Naive thymus-derived CD4-positive, alpha-beta T cell (primary cell): ENCODE results near the gene ABTB1. TPM values are rescaled to one million over a fixed set of nuclear protein-coding genes. Genes with fewer than 3 reads are reported as not detected.

Experiments used
- ATAC-seq: fragments of 150-1000 bp; cut with Tn5 transposase; 2 replicates; pipeline ENCODE4 v1.10.0; 2021; ENCODE audit warnings: mild to moderate bottlenecking, moderate library complexity
- CTCF ChIA-PET: fragments of 350-600 bp; sonication (Branson Sonifier 250); formaldehyde crosslinking; loops from one replicate; lab custom pipeline; 2021; ENCODE audit warnings: antibody characterized with exemption; lab: Charles Lee
- POLR2A ChIA-PET: fragments of 350-600 bp; sonication (Branson Sonifier 250); formaldehyde crosslinking; loops from one replicate; lab custom pipeline; 2021; ENCODE audit warnings: antibody characterized with exemption, inconsistent platforms; lab: Charles Lee
- DNase-seq, 9 donors: peaks; one replicate each; pipeline versions ENCODE4 v3.0.0 to v3.0.0-alpha.2; 2020 to 2022; ENCODE audit warnings: mixed read lengths in 1 of 9
- H3K27ac ChIP-seq: one replicate; pipeline ENCODE4 v1.7.0; 2013; ENCODE audit warnings: mild to moderate bottlenecking, low read depth, low read length, moderate library complexity
- H3K27me3 ChIP-seq, 2 donors: one replicate each; pipeline ENCODE4 v1.7.0; 2013; ENCODE audit warnings: low read length in 2 of 2, mild to moderate bottlenecking in 2 of 2, moderate library complexity in 2 of 2; ENCODE audit not compliant: control insufficient read depth in 2 of 2, insufficient read depth in 2 of 2
- H3K36me3 ChIP-seq, 3 experiments: 1 replicate in 2 of 3; 2 replicates in 1 of 3; pipeline ENCODE4 v1.7.0; 2013; ENCODE audit warnings: low read length in 3 of 3, mild to moderate bottlenecking in 3 of 3, moderate library complexity in 1 of 3; ENCODE audit not compliant: insufficient read depth in 3 of 3, control insufficient read depth in 2 of 3
- H3K4me1 ChIP-seq, 2 donors: one replicate each; pipeline ENCODE4 v1.7.0; 2013; ENCODE audit warnings: low read length in 2 of 2, mild to moderate bottlenecking in 2 of 2, moderate library complexity in 1 of 2; ENCODE audit not compliant: control insufficient read depth in 2 of 2, insufficient read depth in 2 of 2
- H3K4me3 ChIP-seq: 2 replicates; pipeline ENCODE4 v1.7.0; 2013; ENCODE audit warnings: mild to moderate bottlenecking, low read length
- H3K9me3 ChIP-seq, 3 experiments: 1 replicate in 2 of 3; 2 replicates in 1 of 3; pipeline ENCODE4 v1.7.0; 2013; ENCODE audit warnings: low read length in 3 of 3; ENCODE audit not compliant: control insufficient read depth in 2 of 3
- H3K27ac Mint-ChIP-seq, 9 donors: one replicate each; pipeline ENCODE4 v1.8.0; 2020 to 2022; ENCODE audit warnings: mixed read lengths in 9 of 9, mild to moderate bottlenecking in 8 of 9, moderate library complexity in 5 of 9, inconsistent platforms in 2 of 9
- H3K27me3 Mint-ChIP-seq, 5 donors: one replicate each; pipeline ENCODE4 v1.8.0; 2021 to 2022; ENCODE audit warnings: mixed read lengths in 5 of 5, mild to moderate bottlenecking in 1 of 5
- H3K36me3 Mint-ChIP-seq, 5 donors: one replicate each; pipeline ENCODE4 v1.8.0; 2020 to 2022; ENCODE audit warnings: mixed read lengths in 5 of 5, mild to moderate bottlenecking in 3 of 5, inconsistent platforms in 1 of 5
- H3K4me1 Mint-ChIP-seq, 7 donors: one replicate each; pipeline ENCODE4 v1.8.0; 2020 to 2022; ENCODE audit warnings: mixed read lengths in 7 of 7, mild to moderate bottlenecking in 3 of 7, inconsistent platforms in 1 of 7
- H3K4me3 Mint-ChIP-seq, 10 donors: one replicate each; pipeline ENCODE4 v1.8.0; 2020 to 2022; ENCODE audit warnings: mild to moderate bottlenecking in 10 of 10, mixed read lengths in 10 of 10, moderate library complexity in 6 of 10, inconsistent platforms in 2 of 10
- H3K9me3 Mint-ChIP-seq, 11 donors: one replicate each; pipeline ENCODE4 v1.8.0; 2020 to 2022; ENCODE audit warnings: mixed read lengths in 11 of 11, mild to moderate bottlenecking in 4 of 11, inconsistent platforms in 1 of 11, moderate library complexity in 1 of 11
- intact Hi-C, 2 donors: fragments of 100-400 bp; cut with micrococcal nuclease; formaldehyde crosslinking; loops; one replicate each; pipeline ENCODE4 v1.15.1; 2023
- polyA plus RNA-seq, 2 donors: library from polyadenylated mRNA; unstranded; fragments of 300-500 nt; fragmentation: Illumina TruSeq; gene quantifications; one replicate each; pipeline ENCODE4 v1.2.3, GENCODE V29; 2021
- total RNA-seq, 6 experiments: library from RNA in 5 of 6; stranded (reverse) in 5 of 6; gene quantifications; 1 replicate in 5 of 6; 2 replicates in 1 of 6; pipeline ENCODE4 v1.2.3 and lab custom pipeline; 2021 to 2026

The ABTB1 gene
- 100 to 1,000 TPM in 4 of 5 experiments, 10 to 100 TPM in 1; 26.7 to 182 (median 124) TPM for total RNA-seq
- 10 to 100 TPM; 67.4 to 86.8 TPM for polyA plus RNA-seq
- 77.8 reads per million, percentile 80 among the genes with 10 or more reads in this experiment for total RNA-seq (lab: John Stamatoyannopoulos, UW)

GRCh38 chr3:127672429-127673190 lies at the start of gene ABTB1:
ABTB1 (plus strand) TSS chr3:127672952; CDS start chr3:127673026, 74 bp downstream.
- ATAC-seq (peak; percentile 93), DNase-seq (peak; percentile 73 to 88 (median 83))
- no peaks in the 10 kb centered on the region for H3K9me3 ChIP-seq
- Mint-ChIP-seq H3K4me1 (peaks cover 17 to 37% (median 33%) of the 10 kb centered on the region in 7 donors), H3K27ac (peak within 1 kb of the TSS; percentile 92 to 98 (median 97)), H3K4me3 (peak within 1 kb of the TSS; percentile 88 to 96 (median 94)), H3K27me3 (no peaks in the 10 kb centered on the region), H3K36me3 (peaks cover 0 to 12% (median 3%) of the 10 kb centered on the region in 5 donors), H3K9me3 (no peaks in the 10 kb centered on the region)
- peaks cover 13 to 17% of the 10 kb centered on the region in 2 donors for H3K4me1 ChIP-seq
- peak within 1 kb of the TSS; percentile 98 for H3K27ac ChIP-seq
- POLR2A ChIA-PET, result interaction anchor here (0.6 to 3.5 kb wide), 12 partner anchors 11 to 1198 kb away, joined by 3 to 13 read pairs (median 4); partner anchors contain the start of genes SEC61A1 and TPRA1
- H3K4me3 ChIP-seq, result peak within 1 kb of the TSS; percentile 86
- intact Hi-C loops, result loop anchor here (1.0 to 10.0 kb wide), 19 partner anchors 9 to 1768 kb away; partner anchors contain the start of genes MCM2 (in 2 of the 2), SEC61A1 (in 2 of the 2), TPRA1 (in 2 of the 2) and ZXDC (in 2 of the 2)
- H3K27me3 ChIP-seq, result no peaks in the 10 kb centered on the region
- peaks cover 0 to 22% (median 0%) of the 10 kb centered on the region in 3 experiments for H3K36me3 ChIP-seq
- CTCF ChIA-PET, result no interaction called here

- H3K27me3 Mint-ChIP-seq, result peaks cover 0 to 29% (median 7%) of the 10 kb centered on the region in 5 donors
- DNase-seq (no peak), ATAC-seq (no peak)
- CTCF ChIA-PET, result no interaction called here
- peaks cover 0 to 23% (median 5%) of the 10 kb centered on the region in 5 donors for H3K36me3 Mint-ChIP-seq
- intact Hi-C loops, result no loop called here
- POLR2A ChIA-PET, result no interaction called here
- no peak overlapping the region for H3K4me3 ChIP-seq
- no peaks in the 10 kb centered on the region for H3K27me3 ChIP-seq
- H3K27ac ChIP-seq, result no peak overlapping the region
- no peak overlapping the region for H3K4me3 Mint-ChIP-seq
- no peak overlapping the region for H3K27ac Mint-ChIP-seq
- H3K9me3 ChIP-seq, result no peaks in the 10 kb centered on the region
- H3K4me1 Mint-ChIP-seq, result peaks cover 2 to 19% (median 5%) of the 10 kb centered on the region in 7 donors
- H3K4me1 ChIP-seq, result peaks cover 0 to 6% of the 10 kb centered on the region in 2 donors
- no peaks in the 10 kb centered on the region for H3K9me3 Mint-ChIP-seq
- peaks cover 0 to 18% (median 0%) of the 10 kb centered on the region in 3 experiments for H3K36me3 ChIP-seq
Measured at GRCh38 chr3:127624063-127624462, 48.7 kb upstream of the ABTB1 start.

GRCh38 chr3:127625821-127626220 lies 46.9 kb upstream of the ABTB1 start:
- Histone ChIP-seq H3K4me1 (peaks cover 5 to 15% of the 10 kb centered on the region in 2 donors), H3K4me3 (no peak overlapping the region), H3K27ac (no peak overlapping the region), H3K36me3 (peaks cover 0 to 11% (median 0%) of the 10 kb centered on the region in 3 experiments), H3K9me3 (no peaks in the 10 kb centered on the region), H3K27me3 (no peaks in the 10 kb centered on the region)
- POLR2A ChIA-PET, result no interaction called here
- ATAC-seq (no peak), DNase-seq (no peak)
- Mint-ChIP-seq H3K36me3 (peaks cover 0 to 27% (median 1%) of the 10 kb centered on the region in 5 donors), H3K9me3 (no peaks in the 10 kb centered on the region), H3K27me3 (peaks cover 0 to 43% (median 15%) of the 10 kb centered on the region in 5 donors), H3K4me1 (peaks cover 11 to 33% (median 19%) of the 10 kb centered on the region in 7 donors), H3K4me3 (no peak overlapping the region), H3K27ac (peak overlapping the region in 1 of 9 donors; percentile 43)
- CTCF ChIA-PET, result interaction anchor here (0.7 kb wide), 1 partner anchor 26 kb away, joined by 3 read pairs; no protein-coding TSS in a partner anchor
- intact Hi-C loops, result no loop called here

- CTCF ChIA-PET, result no interaction called here
- Histone ChIP-seq H3K27me3 (peaks cover 0 to 3% of the 10 kb centered on the region in 2 donors), H3K27ac (no peak overlapping the region), H3K36me3 (no peaks in the 10 kb centered on the region), H3K4me1 (peaks cover 10 to 15% of the 10 kb centered on the region in 2 donors), H3K9me3 (no peaks in the 10 kb centered on the region), H3K4me3 (no peak overlapping the region)
- no peak for ATAC-seq
- POLR2A ChIA-PET, result interaction anchor here (2.3 kb wide), 1 partner anchor 30 kb away, joined by 16 read pairs; the partner anchor contains the start of gene MCM2
- peaks cover 11 to 37% (median 27%) of the 10 kb centered on the region in 7 donors for H3K4me1 Mint-ChIP-seq
- intact Hi-C loops, result loop anchor here in 1 of 2 donors (2.0 kb wide), 2 partner anchors 30 to 44 kb away; partner anchors contain the start of genes ABTB1 and MCM2
- peak overlapping the region in 6 of 9 donors; percentile 9 to 79 (median 73) for H3K27ac Mint-ChIP-seq
- no peaks in the 10 kb centered on the region for H3K9me3 Mint-ChIP-seq
- H3K27me3 Mint-ChIP-seq, result peaks cover 7 to 60% (median 29%) of the 10 kb centered on the region in 5 donors
- DNase-seq, result peak in 1 of 9 donors; percentile 4
- peaks cover 0 to 11% (median 0%) of the 10 kb centered on the region in 5 donors for H3K36me3 Mint-ChIP-seq
- peak overlapping the region; percentile 76 to 99 (median 87) for H3K4me3 Mint-ChIP-seq
Measured at GRCh38 chr3:127628426-127628787, 44.3 kb upstream of the ABTB1 start.

GRCh38 chr3:127628788-127629466 lies 43.8 kb upstream of the ABTB1 start, which contains the start of gene PODXL2:
PODXL2 (plus strand) TSS chr3:127629185; CDS start chr3:127629220, 35 bp downstream.
- intact Hi-C loops, result loop anchor here (1.0 to 2.0 kb wide), 5 partner anchors 8 to 44 kb away; partner anchors contain the start of genes MCM2 (in 2 of the 2), ABTB1 (in 1 of the 2) and TPRA1 (in 1 of the 2)
- Mint-ChIP-seq H3K36me3 (peaks cover 0 to 11% (median 0%) of the 10 kb centered on the region in 5 donors), H3K4me1 (peaks cover 11 to 37% (median 27%) of the 10 kb centered on the region in 7 donors), H3K4me3 (peak within 1 kb of the TSS; percentile 86 to 99 (median 90)), H3K27ac (peak within 1 kb of the TSS; percentile 36 to 86 (median 72)), H3K9me3 (no peaks in the 10 kb centered on the region), H3K27me3 (peaks cover 12 to 63% (median 32%) of the 10 kb centered on the region in 5 donors)
- Histone ChIP-seq H3K36me3 (no peaks in the 10 kb centered on the region), H3K4me1 (peaks cover 10 to 15% of the 10 kb centered on the region in 2 donors), H3K4me3 (peak within 1 kb of the TSS; percentile 62), H3K27ac (no peak within 1 kb of the TSS), H3K27me3 (peaks cover 0 to 3% of the 10 kb centered on the region in 2 donors), H3K9me3 (no peaks in the 10 kb centered on the region)
- ChIA-PET CTCF (interaction anchor here (1.3 kb wide), 1 partner anchor 54 kb away, joined by 3 read pairs; no protein-coding TSS in a partner anchor), POLR2A (interaction anchor here (2.3 kb wide), 1 partner anchor 30 kb away, joined by 16 read pairs; the partner anchor contains the start of gene MCM2)
- ATAC-seq, result peak; percentile 63
- DNase-seq, result peak in 8 of 9 donors; percentile 8 to 64 (median 27)
